Glutamatergic neuron (in vitro differentiated cells): ENCODE results near the gene SCN3B. TPM values are rescaled to one million over a fixed set of nuclear protein-coding genes. Genes with fewer than 3 reads are reported as not detected.

Source experiments
- DNase-seq: peaks from one replicate; pipeline ENCODE4 v3.0.0; 2022
- H3K27ac Mint-ChIP-seq: one replicate; pipeline ENCODE4 v1.8.0; 2020; ENCODE audit warnings: mild to moderate bottlenecking, mixed read lengths, inconsistent platforms; ENCODE audit not compliant: unreplicated experiment
- H3K27me3 Mint-ChIP-seq: one replicate; pipeline ENCODE4 v1.8.0; 2020; ENCODE audit warnings: mild to moderate bottlenecking, moderate library complexity, mixed read lengths, inconsistent platforms; ENCODE audit not compliant: unreplicated experiment
- H3K36me3 Mint-ChIP-seq: one replicate; pipeline ENCODE4 v1.8.0; 2020; ENCODE audit warnings: mild to moderate bottlenecking, mixed read lengths, inconsistent platforms; ENCODE audit not compliant: unreplicated experiment
- H3K4me1 Mint-ChIP-seq: one replicate; pipeline ENCODE4 v1.8.0; 2020; ENCODE audit warnings: mild to moderate bottlenecking, low read depth, mixed read lengths, inconsistent platforms; ENCODE audit not compliant: unreplicated experiment
- H3K4me3 Mint-ChIP-seq: one replicate; pipeline ENCODE4 v1.8.0; 2020; ENCODE audit warnings: mild to moderate bottlenecking, mixed read lengths, inconsistent platforms; ENCODE audit not compliant: unreplicated experiment
- H3K9me3 Mint-ChIP-seq: one replicate; pipeline ENCODE4 v1.8.0; 2020; ENCODE audit warnings: mild to moderate bottlenecking, moderate library complexity, mixed read lengths, inconsistent platforms; ENCODE audit not compliant: unreplicated experiment
- total RNA-seq: library from RNA; stranded (reverse); fragmentation: NEBNext Ultra II Directional; extraction: Animal tissue kit (Norgen Biotek cat#: 25700); gene quantifications from one replicate; pipeline ENCODE4 v1.2.1, GENCODE V29; 2021; ENCODE audit not compliant: unreplicated experiment
- TF ChIP-seq, protein P1 (sequence below): fragments of 200-600 bp; sonication (generic); IDR thresholded peaks from one replicate; pipeline ENCODE4 v1.5.0; 2021; ENCODE audit not compliant: partially characterized antibody, unreplicated experiment

SCN3B gene
- total RNA-seq, 1 donor from 2014 or later: 118 TPM

DNA sequence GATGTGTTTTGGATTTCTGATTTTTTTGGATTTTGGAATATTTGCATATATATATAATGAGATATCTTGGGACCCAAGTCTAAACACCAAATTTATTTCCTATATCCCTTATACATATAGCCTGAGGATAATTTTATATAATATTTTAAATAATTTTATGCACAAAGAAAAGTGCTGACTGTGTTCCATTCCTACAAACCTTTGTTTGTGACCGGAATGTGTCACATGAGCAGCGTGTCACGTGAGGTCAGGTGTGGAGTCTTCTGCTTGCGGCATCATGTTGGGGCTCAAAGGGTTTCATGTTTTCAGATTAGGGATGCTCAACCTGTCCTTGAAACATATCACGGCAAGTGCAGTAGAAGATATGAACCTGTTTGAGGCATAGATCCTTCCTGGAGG is 65.6 kb downstream of the SCN3B start:
- H3K4me1 Mint-ChIP-seq: peaks cover 16% of the 10 kb centered on the region
- no peaks in the 10 kb centered on the region for H3K36me3 Mint-ChIP-seq
- H3K4me3 Mint-ChIP-seq: no peak overlapping the region
- peaks cover 2% of the 10 kb centered on the region for H3K27me3 Mint-ChIP-seq
- H3K27ac Mint-ChIP-seq: no peak overlapping the region
- TF ChIP-seq, protein P1, sequence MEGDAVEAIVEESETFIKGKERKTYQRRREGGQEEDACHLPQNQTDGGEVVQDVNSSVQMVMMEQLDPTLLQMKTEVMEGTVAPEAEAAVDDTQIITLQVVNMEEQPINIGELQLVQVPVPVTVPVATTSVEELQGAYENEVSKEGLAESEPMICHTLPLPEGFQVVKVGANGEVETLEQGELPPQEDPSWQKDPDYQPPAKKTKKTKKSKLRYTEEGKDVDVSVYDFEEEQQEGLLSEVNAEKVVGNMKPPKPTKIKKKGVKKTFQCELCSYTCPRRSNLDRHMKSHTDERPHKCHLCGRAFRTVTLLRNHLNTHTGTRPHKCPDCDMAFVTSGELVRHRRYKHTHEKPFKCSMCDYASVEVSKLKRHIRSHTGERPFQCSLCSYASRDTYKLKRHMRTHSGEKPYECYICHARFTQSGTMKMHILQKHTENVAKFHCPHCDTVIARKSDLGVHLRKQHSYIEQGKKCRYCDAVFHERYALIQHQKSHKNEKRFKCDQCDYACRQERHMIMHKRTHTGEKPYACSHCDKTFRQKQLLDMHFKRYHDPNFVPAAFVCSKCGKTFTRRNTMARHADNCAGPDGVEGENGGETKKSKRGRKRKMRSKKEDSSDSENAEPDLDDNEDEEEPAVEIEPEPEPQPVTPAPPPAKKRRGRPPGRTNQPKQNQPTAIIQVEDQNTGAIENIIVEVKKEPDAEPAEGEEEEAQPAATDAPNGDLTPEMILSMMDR: no peak
- DNase-seq: no peak
- H3K9me3 Mint-ChIP-seq: peaks cover 1% of the 10 kb centered on the region

DNA sequence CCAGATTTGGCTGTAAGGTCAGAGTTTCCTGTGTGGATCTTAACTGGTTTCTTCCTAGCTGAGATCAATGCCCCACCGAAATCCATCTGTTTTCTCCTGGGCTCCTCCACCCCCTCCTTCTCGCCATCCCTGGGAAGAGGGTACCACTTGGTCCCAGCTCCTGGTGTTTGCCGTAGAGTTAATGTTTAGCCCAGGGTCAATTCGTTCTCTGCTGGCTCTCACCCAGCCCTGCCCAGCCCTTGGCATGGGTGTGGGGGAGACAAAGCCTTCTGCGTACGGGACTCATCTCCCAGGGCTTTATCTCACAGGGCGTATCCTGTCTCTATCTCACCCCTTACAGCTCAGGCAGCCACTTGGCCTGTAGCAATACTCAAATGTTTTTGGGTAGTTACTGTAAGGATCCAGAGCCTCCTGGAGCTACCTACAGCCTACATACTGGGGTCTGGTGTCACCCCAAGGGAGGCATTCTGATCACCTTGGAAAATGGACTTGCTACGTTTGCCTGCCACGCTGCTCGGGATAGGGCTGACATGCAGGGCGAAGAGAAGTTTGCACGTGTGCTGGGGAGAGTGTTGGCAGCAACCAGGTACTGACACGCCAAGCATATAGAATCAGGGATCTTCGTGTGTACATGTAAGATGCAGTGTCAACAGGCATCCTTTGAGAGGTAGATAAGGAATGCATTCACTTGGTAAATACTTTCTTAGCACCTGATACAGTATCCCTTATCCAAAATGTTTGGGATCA is 66.1 kb downstream of the SCN3B start:
- Mint-ChIP-seq H3K36me3 (no peaks in the 10 kb centered on the region), H3K9me3 (peaks cover 1% of the 10 kb centered on the region), H3K4me3 (no peak overlapping the region), H3K27me3 (peaks cover 2% of the 10 kb centered on the region), H3K4me1 (peaks cover 16% of the 10 kb centered on the region), H3K27ac (no peak overlapping the region)
- TF ChIP-seq, protein P1: no peak
- DNase-seq: no peak

DNA sequence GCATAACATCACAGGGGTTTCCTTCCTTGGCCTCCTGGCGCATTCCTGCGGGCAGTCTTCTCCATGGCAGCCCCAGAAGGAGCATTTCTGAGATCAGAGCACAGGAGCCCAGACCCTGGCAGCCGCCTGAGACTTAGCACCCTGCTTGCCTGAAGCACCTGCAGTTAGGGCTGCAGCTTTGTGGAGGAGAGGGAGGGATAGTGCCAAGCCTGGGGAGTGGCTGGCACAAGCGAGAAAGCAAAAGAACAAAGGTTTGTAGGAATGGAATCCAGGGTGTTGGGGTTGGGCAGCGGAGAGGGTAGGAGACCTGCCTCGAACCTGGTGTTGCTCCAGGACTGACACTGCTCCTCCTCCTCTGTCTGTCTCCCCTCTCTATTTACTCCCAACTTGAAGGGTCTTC is 66.9 kb downstream of the SCN3B start:
- H3K4me1 Mint-ChIP-seq: peaks cover 18% of the 10 kb centered on the region
- H3K4me3 Mint-ChIP-seq: no peak overlapping the region
- H3K27me3 Mint-ChIP-seq: peaks cover 2% of the 10 kb centered on the region
- H3K9me3 Mint-ChIP-seq: peaks cover 1% of the 10 kb centered on the region
- H3K36me3 Mint-ChIP-seq: no peaks in the 10 kb centered on the region
- no peak overlapping the region for H3K27ac Mint-ChIP-seq
- TF ChIP-seq, protein P1: no peak
- DNase-seq: no peak

DNA sequence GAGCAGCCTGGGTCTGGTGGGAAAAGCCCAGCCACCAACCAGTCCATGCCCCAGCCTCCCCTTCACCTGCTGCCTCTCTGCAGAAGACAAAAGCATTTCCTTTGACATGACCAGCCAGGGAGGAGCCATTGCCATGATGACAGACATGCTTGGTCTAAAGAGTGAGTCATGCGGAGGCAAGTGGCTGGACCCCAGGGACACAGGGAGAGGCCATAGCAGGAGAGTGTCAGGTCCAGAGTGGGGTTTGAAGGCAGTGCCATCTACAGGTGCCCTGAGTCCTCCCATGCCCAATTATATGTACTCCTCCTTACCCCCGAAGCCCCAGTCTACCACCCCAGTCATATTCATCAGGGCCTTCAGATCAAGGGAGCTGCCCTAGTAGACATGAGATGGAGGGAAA is 67.4 kb downstream of the SCN3B start:
- Mint-ChIP-seq H3K27me3 (peaks cover 2% of the 10 kb centered on the region), H3K4me3 (no peak overlapping the region)

DNA sequence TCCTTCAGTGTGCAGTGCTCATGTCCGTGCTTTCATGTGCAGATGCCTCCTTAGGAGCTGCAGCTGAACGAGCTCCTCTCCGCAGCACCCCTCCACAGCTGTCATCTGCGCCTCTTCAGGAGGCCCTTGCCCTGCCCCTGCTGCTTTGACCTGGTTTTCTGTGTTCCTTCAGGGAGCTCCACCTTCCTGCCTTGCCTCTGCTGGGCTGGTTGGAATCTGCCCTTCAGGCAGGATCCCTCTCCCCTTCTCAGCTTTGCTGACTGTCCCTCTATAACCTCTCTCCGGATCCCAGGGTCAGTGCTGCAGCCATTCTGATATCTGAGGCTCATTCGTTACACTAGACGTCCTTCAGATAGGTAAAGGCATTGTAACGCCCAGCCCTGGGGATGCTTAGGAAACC is 67.9 kb downstream of the SCN3B start:
- Mint-ChIP-seq H3K27ac (peak overlapping the region; percentile 15), H3K9me3 (peaks cover 1% of the 10 kb centered on the region), H3K27me3 (peaks cover 4% of the 10 kb centered on the region), H3K4me1 (peaks cover 18% of the 10 kb centered on the region), H3K4me3 (peak overlapping the region; percentile 0), H3K36me3 (no peaks in the 10 kb centered on the region)
- DNase-seq: no peak
- TF ChIP-seq, protein P1: no peak

More for the DNA sequence above, 67.4 kb downstream of the SCN3B start:
- TF ChIP-seq, protein P1: no peak
- H3K27ac Mint-ChIP-seq: no peak overlapping the region
- no peaks in the 10 kb centered on the region for H3K36me3 Mint-ChIP-seq
- no peak for DNase-seq
- H3K9me3 Mint-ChIP-seq: peaks cover 1% of the 10 kb centered on the region
- H3K4me1 Mint-ChIP-seq: peaks cover 18% of the 10 kb centered on the region
